ENCODE measurements around the gene TTLL11. TPM values are rescaled to one million over a fixed set of nuclear protein-coding genes. Genes with fewer than 3 reads are reported as not detected.

Gene TTLL11
- total and polyA plus RNA-seq, 4 donors = 12.3 to 21.1 (median 19.1) TPM

DNA sequence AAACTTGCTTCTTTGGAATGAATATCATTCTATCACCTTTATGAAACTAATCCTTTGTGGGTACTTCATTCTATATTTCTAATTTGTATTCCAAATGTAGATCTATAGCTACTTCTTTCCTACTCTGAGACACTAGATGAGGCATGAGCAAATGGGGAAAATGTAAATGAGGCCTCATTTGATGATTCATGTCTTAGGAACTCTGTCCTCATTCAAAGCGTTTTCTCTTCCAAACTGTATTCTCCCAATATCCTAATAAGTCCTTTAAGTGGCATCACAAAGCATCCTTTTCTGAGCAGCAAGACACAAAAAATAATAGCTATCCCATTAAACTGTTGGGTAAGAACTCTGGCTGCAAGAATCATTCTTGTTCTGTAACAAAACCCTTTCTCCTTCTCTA is 56.1 kb downstream of the TTLL11 start:
- Histone ChIP-seq H3K27ac (ENCODE audit: low read depth, low read length) (no peak overlapping the region), H3K4me1 (ENCODE audit: control insufficient read depth, insufficient read depth, low read length) (peaks cover 3% of the 10 kb centered on the region), H3K27me3 (ENCODE audit: control insufficient read depth, insufficient read depth, low read length) (no peaks in the 10 kb centered on the region), H3K9me3 (ENCODE audit: control insufficient read depth, insufficient read depth, low read length) (no peaks in the 10 kb centered on the region), H3K4me3 (ENCODE audit: low read depth, low read length) (no peak overlapping the region), H3K36me3 (ENCODE audit: control insufficient read depth, insufficient read depth, low read length) (peaks cover 14% of the 10 kb centered on the region)
- WGBS (ENCODE audit: insufficient coverage) = no CpG with 5 or more reads among the region's 1 CpG
- no peak for DNase-seq (ENCODE audit: low read depth in 4 of 6, low spot score in 6 of 6)

DNA sequence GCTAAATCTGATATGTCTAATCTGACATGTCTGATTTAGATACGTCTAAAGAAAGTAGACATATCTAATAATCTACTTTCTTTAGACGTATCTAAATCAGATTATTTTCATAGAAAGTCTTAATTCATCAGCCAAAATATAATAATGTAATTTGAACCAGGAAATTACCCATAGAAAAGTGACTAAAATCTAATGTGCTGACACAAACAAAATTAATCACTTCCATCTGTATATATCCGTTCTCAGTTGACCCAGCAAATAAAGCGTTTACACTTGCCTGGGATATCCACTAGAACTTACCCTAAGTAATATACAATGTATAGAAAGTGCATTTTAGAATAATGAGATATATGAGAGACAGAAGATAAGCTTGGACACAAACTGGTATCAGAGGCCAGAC is 56.7 kb downstream of the TTLL11 start:
- Histone ChIP-seq H3K36me3 (ENCODE audit: control insufficient read depth, insufficient read depth, low read length) (peaks cover 14% of the 10 kb centered on the region), H3K9me3 (ENCODE audit: control insufficient read depth, insufficient read depth, low read length) (no peaks in the 10 kb centered on the region), H3K27ac (ENCODE audit: low read depth, low read length) (no peak overlapping the region), H3K4me3 (ENCODE audit: low read depth, low read length) (no peak overlapping the region), H3K27me3 (ENCODE audit: control insufficient read depth, insufficient read depth, low read length) (no peaks in the 10 kb centered on the region), H3K4me1 (ENCODE audit: control insufficient read depth, insufficient read depth, low read length) (peaks cover 3% of the 10 kb centered on the region)
- no peak for DNase-seq (ENCODE audit: low read depth in 4 of 6, low spot score in 6 of 6)
- no CpG with 5 or more reads among the region's 4 CpGs for WGBS (ENCODE audit: insufficient coverage)

DNA sequence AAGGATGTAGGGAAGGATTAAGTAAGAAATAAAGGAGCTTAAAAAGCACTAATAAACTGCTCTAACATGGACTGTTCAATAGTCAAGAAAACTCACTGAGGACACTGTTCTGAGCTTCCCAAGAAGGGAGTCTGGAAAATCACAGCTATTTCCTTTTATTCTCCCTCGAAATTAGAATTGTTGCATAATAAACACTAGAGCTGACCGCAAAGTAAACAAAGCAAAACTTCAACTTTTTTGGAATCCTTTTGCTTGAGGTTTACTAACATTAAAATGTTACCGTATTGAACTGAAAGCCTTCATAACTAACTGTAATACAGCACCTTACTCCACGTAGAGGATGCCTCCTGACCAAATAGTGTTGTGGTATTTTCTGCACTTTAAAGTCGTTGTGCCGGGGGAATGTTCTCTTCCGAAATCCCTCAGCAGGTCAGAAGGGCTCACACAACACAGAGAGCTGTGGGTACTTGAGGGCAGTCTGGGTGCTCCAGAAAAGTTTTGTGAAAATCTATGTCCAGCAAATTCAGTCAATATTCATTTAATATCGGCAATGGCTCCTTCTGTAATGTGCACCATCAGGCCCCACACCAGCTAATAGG is 59.2 kb downstream of the TTLL11 start:
- DNase-seq (ENCODE audit: low read depth in 4 of 6, low spot score in 6 of 6) = no peak
- 80% methylated on average over 2 of the region's 8 CpGs for WGBS (ENCODE audit: insufficient coverage)
- Histone ChIP-seq H3K4me3 (ENCODE audit: low read depth, low read length) (no peak overlapping the region), H3K27me3 (ENCODE audit: control insufficient read depth, insufficient read depth, low read length) (no peaks in the 10 kb centered on the region), H3K4me1 (ENCODE audit: control insufficient read depth, insufficient read depth, low read length) (no peaks in the 10 kb centered on the region), H3K36me3 (ENCODE audit: control insufficient read depth, insufficient read depth, low read length) (peaks cover 16% of the 10 kb centered on the region), H3K9me3 (ENCODE audit: control insufficient read depth, insufficient read depth, low read length) (no peaks in the 10 kb centered on the region), H3K27ac (ENCODE audit: low read depth, low read length) (no peak overlapping the region)

DNA sequence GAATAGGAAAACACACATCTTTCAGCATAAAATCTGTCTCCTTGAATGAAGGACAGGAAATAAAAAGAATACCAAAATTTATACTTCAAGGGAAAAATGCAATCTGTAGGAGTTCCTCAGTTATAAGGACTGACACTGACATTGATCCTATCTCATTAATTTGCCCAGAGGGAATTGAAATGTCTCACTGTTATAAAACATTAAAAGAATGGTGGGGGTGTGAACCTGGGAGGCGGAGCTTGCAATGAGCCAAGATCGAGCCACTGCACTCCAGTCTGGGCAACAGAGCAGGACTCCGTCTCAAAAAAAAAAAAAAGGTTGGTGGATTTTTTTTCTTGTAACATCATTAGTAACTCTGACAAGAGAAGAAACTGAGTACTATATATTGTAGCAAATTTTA is 60.8 kb downstream of the TTLL11 start:
- Histone ChIP-seq H3K36me3 (ENCODE audit: control insufficient read depth, insufficient read depth, low read length) (peaks cover 12% of the 10 kb centered on the region), H3K9me3 (ENCODE audit: control insufficient read depth, insufficient read depth, low read length) (no peaks in the 10 kb centered on the region), H3K4me1 (ENCODE audit: control insufficient read depth, insufficient read depth, low read length) (no peaks in the 10 kb centered on the region), H3K27me3 (ENCODE audit: control insufficient read depth, insufficient read depth, low read length) (no peaks in the 10 kb centered on the region), H3K27ac (ENCODE audit: low read depth, low read length) (no peak overlapping the region), H3K4me3 (ENCODE audit: low read depth, low read length) (no peak overlapping the region)
- no peak for DNase-seq (ENCODE audit: low read depth in 4 of 6, low spot score in 6 of 6)
- no CpG with 5 or more reads among the region's 3 CpGs for WGBS (ENCODE audit: insufficient coverage)

DNA sequence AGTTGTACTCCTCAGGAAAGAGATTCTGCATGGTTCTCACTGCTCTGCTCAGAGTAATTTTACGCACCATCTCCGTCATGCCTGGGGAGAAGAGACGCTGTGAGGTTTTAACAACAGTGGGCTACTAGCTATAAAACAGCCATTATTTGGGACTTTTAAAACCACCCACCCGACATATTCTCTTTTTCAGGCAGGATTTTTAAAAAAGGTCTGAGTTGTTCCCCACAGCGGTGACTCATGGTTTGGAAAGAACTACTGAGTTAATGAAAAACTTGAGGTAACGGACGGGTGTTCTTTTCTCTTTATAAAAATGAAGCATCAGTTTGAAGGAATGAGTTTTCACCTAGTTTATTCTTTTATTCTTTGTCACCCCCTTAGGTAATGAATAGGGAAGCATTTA is 61.3 kb downstream of the TTLL11 start:
- no peaks in the 10 kb centered on the region for H3K4me1 ChIP-seq (ENCODE audit: control insufficient read depth, insufficient read depth, low read length)
- no peaks in the 10 kb centered on the region for H3K27me3 ChIP-seq (ENCODE audit: control insufficient read depth, insufficient read depth, low read length)
- peaks cover 14% of the 10 kb centered on the region for H3K36me3 ChIP-seq (ENCODE audit: control insufficient read depth, insufficient read depth, low read length)
- H3K4me3 ChIP-seq (ENCODE audit: low read depth, low read length) = no peak overlapping the region
- no peaks in the 10 kb centered on the region for H3K9me3 ChIP-seq (ENCODE audit: control insufficient read depth, insufficient read depth, low read length)
- H3K27ac ChIP-seq (ENCODE audit: low read depth, low read length) = no peak overlapping the region
- DNase-seq (ENCODE audit: low read depth in 4 of 6, low spot score in 6 of 6) = peak in 1 of 6 donors; percentile 89
- WGBS (ENCODE audit: insufficient coverage) = no CpG with 5 or more reads among the region's 7 CpGs

DNA sequence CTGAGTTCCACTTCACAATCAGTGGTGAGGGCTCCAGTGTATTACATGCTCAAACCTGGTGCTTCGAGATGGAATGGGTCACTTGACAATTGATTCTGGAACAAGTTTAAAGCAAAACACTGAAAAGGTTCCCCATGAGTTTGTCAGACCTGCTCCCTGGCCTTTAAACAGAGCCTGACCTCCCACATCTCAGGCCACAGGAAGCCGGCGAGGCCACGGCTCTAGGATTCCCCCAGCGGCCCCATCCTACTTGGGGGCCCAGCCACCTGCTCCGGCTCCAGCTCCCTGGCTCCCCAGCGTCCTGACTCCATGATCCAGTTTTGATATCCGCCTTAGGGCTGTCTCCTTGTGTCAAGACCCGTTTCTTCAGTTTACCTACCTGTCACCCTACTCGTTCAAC is 62.0 kb downstream of the TTLL11 start:
- Histone ChIP-seq H3K9me3 (ENCODE audit: control insufficient read depth, insufficient read depth, low read length) (no peaks in the 10 kb centered on the region), H3K27ac (ENCODE audit: low read depth, low read length) (no peak overlapping the region), H3K36me3 (ENCODE audit: control insufficient read depth, insufficient read depth, low read length) (peaks cover 14% of the 10 kb centered on the region), H3K4me1 (ENCODE audit: control insufficient read depth, insufficient read depth, low read length) (no peaks in the 10 kb centered on the region), H3K27me3 (ENCODE audit: control insufficient read depth, insufficient read depth, low read length) (no peaks in the 10 kb centered on the region), H3K4me3 (ENCODE audit: low read depth, low read length) (no peak overlapping the region)
- 52% methylated on average over 10 of the region's 10 CpGs for WGBS (ENCODE audit: insufficient coverage)
- DNase-seq (ENCODE audit: low read depth in 4 of 6, low spot score in 6 of 6) = no peak

DNA sequence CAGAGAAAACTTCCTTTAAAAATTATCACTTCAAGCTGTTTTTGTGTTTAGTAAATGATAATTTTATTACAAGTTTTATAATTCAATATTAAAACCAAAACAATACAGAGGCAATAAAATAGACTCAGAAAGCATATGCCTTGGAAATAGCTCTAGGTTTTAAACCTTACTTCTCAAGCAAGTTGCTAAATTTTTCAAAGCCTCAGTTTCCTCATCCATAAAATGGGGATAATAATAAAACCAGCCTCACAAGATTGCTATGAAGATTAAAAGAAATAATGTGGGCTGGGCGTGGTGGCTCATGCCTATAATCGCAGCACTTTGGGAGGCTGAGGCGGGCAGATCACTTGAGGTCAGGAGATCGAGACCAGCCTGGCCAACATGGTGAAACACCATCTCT is 62.8 kb downstream of the TTLL11 start:
- peaks cover 10% of the 10 kb centered on the region for H3K36me3 ChIP-seq (ENCODE audit: control insufficient read depth, insufficient read depth, low read length)
- no peak overlapping the region for H3K4me3 ChIP-seq (ENCODE audit: low read depth, low read length)
- no peak for DNase-seq (ENCODE audit: low read depth in 4 of 6, low spot score in 6 of 6)
- no peaks in the 10 kb centered on the region for H3K27me3 ChIP-seq (ENCODE audit: control insufficient read depth, insufficient read depth, low read length)
- no CpG with 5 or more reads among the region's 4 CpGs for WGBS (ENCODE audit: insufficient coverage)
- no peak overlapping the region for H3K27ac ChIP-seq (ENCODE audit: low read depth, low read length)
- no peaks in the 10 kb centered on the region for H3K4me1 ChIP-seq (ENCODE audit: control insufficient read depth, insufficient read depth, low read length)
- no peaks in the 10 kb centered on the region for H3K9me3 ChIP-seq (ENCODE audit: control insufficient read depth, insufficient read depth, low read length)

DNA sequence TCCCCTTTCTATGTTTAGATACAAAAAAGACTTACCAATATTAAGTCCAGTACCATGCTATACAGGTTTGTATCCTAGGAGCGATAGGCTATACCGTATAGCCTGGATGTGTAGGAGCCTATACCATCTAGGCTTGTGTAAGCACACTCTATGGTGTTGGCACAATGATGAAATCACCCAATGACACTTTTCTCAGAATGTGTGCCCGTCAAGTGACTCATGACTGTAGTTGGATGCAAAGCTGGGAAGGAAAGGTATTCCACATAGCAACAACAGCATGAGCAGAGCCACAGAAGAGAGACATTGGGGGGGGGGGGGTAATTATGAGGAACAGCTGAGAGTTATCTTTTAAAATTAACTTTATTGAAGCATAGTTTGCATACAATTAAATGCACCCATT is 63.2 kb downstream of the TTLL11 start:
- Histone ChIP-seq H3K4me1 (ENCODE audit: control insufficient read depth, insufficient read depth, low read length) (no peaks in the 10 kb centered on the region), H3K4me3 (ENCODE audit: low read depth, low read length) (no peak overlapping the region), H3K9me3 (ENCODE audit: control insufficient read depth, insufficient read depth, low read length) (no peaks in the 10 kb centered on the region), H3K36me3 (ENCODE audit: control insufficient read depth, insufficient read depth, low read length) (peaks cover 12% of the 10 kb centered on the region), H3K27ac (ENCODE audit: low read depth, low read length) (no peak overlapping the region), H3K27me3 (ENCODE audit: control insufficient read depth, insufficient read depth, low read length) (no peaks in the 10 kb centered on the region)
- no peak for DNase-seq (ENCODE audit: low read depth in 4 of 6, low spot score in 6 of 6)
- WGBS (ENCODE audit: insufficient coverage) = 100% methylated on average over 1 of the region's 3 CpGs

DNA sequence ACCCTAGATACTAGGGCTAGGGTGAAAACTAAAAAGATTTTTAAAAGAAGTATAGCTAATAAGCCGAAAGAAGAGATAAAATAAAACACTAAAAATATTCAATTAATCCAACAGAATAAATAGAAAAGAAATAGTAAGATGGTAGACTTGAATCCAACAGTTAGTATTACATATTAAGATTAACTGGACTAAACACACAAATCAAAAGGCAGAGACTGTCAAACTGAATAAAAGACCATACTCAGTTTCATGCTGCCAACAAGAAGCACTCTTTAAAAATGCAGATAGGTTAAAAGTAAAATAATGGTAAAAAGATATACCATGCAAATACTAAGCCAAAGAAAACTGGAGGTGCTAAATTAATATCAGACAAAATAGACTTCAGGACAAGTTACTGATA is 65.0 kb downstream of the TTLL11 start:
- WGBS (ENCODE audit: insufficient coverage) = no CpG with 5 or more reads among the region's 1 CpG

DNA sequence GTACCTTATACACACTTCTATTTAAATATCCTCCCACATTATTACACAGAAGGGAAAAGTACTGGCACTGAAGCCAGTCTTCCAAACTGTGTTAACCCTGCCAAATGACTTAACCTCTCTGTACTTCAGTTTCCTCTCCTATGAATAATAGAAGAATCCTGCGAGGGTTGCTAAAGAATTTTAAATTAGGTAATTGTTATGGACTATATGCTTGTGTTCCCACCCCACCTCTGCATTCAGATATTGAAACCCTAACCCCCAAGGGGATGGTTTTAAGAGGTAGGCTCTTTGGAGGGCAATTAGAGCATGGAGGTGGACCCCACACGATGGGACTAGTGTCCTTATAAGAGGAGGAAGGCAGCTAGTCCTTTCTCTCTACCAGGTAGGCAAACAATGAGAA is 72.7 kb downstream of the TTLL11 start:
- no peak for DNase-seq (ENCODE audit: low read depth in 4 of 6, low spot score in 6 of 6)
- no peak overlapping the region for H3K27ac ChIP-seq (ENCODE audit: low read depth, low read length)
- peaks cover 2% of the 10 kb centered on the region for H3K36me3 ChIP-seq (ENCODE audit: control insufficient read depth, insufficient read depth, low read length)
- H3K4me3 ChIP-seq (ENCODE audit: low read depth, low read length) = no peak overlapping the region
- no peaks in the 10 kb centered on the region for H3K9me3 ChIP-seq (ENCODE audit: control insufficient read depth, insufficient read depth, low read length)
- no CpG with 5 or more reads among the region's 2 CpGs for WGBS (ENCODE audit: insufficient coverage)
- H3K27me3 ChIP-seq (ENCODE audit: control insufficient read depth, insufficient read depth, low read length) = no peaks in the 10 kb centered on the region
- H3K4me1 ChIP-seq (ENCODE audit: control insufficient read depth, insufficient read depth, low read length) = peaks cover 8% of the 10 kb centered on the region

More for the DNA sequence above, 65.0 kb downstream of the TTLL11 start:
- peaks cover 8% of the 10 kb centered on the region for H3K36me3 ChIP-seq (ENCODE audit: control insufficient read depth, insufficient read depth, low read length)
- H3K4me3 ChIP-seq (ENCODE audit: low read depth, low read length) = no peak overlapping the region
- no peak overlapping the region for H3K27ac ChIP-seq (ENCODE audit: low read depth, low read length)
- no peaks in the 10 kb centered on the region for H3K9me3 ChIP-seq (ENCODE audit: control insufficient read depth, insufficient read depth, low read length)
- H3K27me3 ChIP-seq (ENCODE audit: control insufficient read depth, insufficient read depth, low read length) = no peaks in the 10 kb centered on the region
- DNase-seq (ENCODE audit: low read depth in 4 of 6, low spot score in 6 of 6) = no peak
- H3K4me1 ChIP-seq (ENCODE audit: control insufficient read depth, insufficient read depth, low read length) = no peaks in the 10 kb centered on the region

Measured in spinal cord (tissue), 10 donors.